Vagina (tissue), 2 donors: ENCODE data around the gene RIPOR1.

Experiments used
- POLR2A ChIP-seq, 2 donors: fragments of 450-650 bp; IDR thresholded peaks; one replicate each; pipeline ENCODE4 v1.6.1; 2017; ENCODE audit warnings: antibody characterized with exemption in 2 of 2, mild to moderate bottlenecking in 2 of 2, moderate library complexity in 2 of 2
- TF ChIP-seq, protein P1 (sequence below), 3 experiments: fragments of 450-650 bp in 2 of 3; fragments of 200-600 bp in 1 of 3; sonication (generic) in 1 of 3; IDR thresholded peaks; one replicate each; pipeline ENCODE4 v1.5.1; 2017 to 2019; ENCODE audit warnings: antibody characterized with exemption in 3 of 3, mild to moderate bottlenecking in 2 of 3, moderate library complexity in 2 of 3

DNA sequence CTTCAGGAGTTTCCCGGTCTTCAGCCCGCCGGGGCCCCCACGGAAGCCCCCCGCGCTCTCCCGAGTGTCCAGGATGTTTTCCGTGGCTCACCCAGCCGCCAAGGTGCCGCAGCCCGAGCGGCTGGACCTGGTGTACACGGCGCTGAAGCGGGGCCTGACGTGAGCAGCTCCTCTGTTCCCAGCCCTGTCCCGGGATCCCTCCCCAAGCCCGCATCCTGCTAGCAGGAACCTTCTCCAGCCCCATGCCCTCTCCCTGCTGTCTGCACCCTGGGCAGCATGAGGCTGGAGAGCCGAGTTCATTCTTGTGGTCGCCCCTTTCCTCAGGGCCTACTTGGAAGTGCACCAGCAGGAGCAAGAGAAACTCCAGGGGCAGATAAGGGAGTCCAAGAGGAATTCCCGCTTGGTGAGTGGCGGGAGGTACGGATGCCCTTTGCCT is 10.1 kb downstream of the RIPOR1 start:
- TF ChIP-seq, protein P1, sequence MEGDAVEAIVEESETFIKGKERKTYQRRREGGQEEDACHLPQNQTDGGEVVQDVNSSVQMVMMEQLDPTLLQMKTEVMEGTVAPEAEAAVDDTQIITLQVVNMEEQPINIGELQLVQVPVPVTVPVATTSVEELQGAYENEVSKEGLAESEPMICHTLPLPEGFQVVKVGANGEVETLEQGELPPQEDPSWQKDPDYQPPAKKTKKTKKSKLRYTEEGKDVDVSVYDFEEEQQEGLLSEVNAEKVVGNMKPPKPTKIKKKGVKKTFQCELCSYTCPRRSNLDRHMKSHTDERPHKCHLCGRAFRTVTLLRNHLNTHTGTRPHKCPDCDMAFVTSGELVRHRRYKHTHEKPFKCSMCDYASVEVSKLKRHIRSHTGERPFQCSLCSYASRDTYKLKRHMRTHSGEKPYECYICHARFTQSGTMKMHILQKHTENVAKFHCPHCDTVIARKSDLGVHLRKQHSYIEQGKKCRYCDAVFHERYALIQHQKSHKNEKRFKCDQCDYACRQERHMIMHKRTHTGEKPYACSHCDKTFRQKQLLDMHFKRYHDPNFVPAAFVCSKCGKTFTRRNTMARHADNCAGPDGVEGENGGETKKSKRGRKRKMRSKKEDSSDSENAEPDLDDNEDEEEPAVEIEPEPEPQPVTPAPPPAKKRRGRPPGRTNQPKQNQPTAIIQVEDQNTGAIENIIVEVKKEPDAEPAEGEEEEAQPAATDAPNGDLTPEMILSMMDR (IDR thresholded peaks at IDR 0.05) = no peak
- no peak for TF ChIP-seq POLR2A (IDR thresholded peaks at IDR 0.05)
